Kidney epithelial cell (primary cell): ENCODE results near the gene NRP2. TPM values are rescaled to one million over a fixed set of nuclear protein-coding genes. Genes with fewer than 3 reads are reported as not detected.

Source experiments
- DNase-seq: peaks from one replicate; pipeline ENCODE4 v3.0.0-alpha.2; 2010; ENCODE audit warnings: low read depth
- H3K27me3 ChIP-seq: 2 replicates; pipeline ENCODE4 v1.6.0; 2011; ENCODE audit warnings: low read length; ENCODE audit not compliant: control insufficient read depth, insufficient read depth
- H3K36me3 ChIP-seq: 2 replicates; pipeline ENCODE4 v1.5.1; 2011; ENCODE audit warnings: low read length; ENCODE audit not compliant: control insufficient read depth, insufficient read depth
- H3K4me3 ChIP-seq: 2 replicates; pipeline ENCODE4 v1.5.1; 2011; ENCODE audit warnings: low read depth, mild to moderate bottlenecking, control low read depth, low read length
- CTCF ChIP-seq: IDR thresholded peaks from 2 replicates; pipeline ENCODE4 v1.5.1; 2011; ENCODE audit warnings: mild to moderate bottlenecking, moderate library complexity, low read length, control low read depth, inconsistent platforms; ENCODE audit not compliant: insufficient read depth, poor library complexity, severe bottlenecking
- total RNA-seq: library from RNA; depleted of rRNA; stranded (reverse); fragments of >200 nt; gene quantifications from 2 replicates; pipeline ENCODE4 v1.2.3, GENCODE V29; 2015

NRP2 gene
- total RNA-seq, 1 donor from 2014 or later, result 78.6 TPM

GRCh38 chr2:205656941-205657340, 25.4 kb upstream of the NRP2 start:
- Histone ChIP-seq H3K4me3 (no peak overlapping the region), H3K36me3 (no peaks in the 10 kb centered on the region), H3K27me3 (no peaks in the 10 kb centered on the region)
- DNase-seq, result no peak
- no peak for TF ChIP-seq CTCF

- H3K36me3 ChIP-seq, result no peaks in the 10 kb centered on the region
- DNase-seq, result no peak
- no peak for TF ChIP-seq CTCF
- H3K27me3 ChIP-seq, result no peaks in the 10 kb centered on the region
- no peak overlapping the region for H3K4me3 ChIP-seq
Measured at GRCh38 chr2:205657579-205657978, 24.7 kb upstream of the NRP2 start.

GRCh38 chr2:205658068-205658467, 24.2 kb upstream of the NRP2 start:
- Histone ChIP-seq H3K27me3 (no peaks in the 10 kb centered on the region), H3K36me3 (no peaks in the 10 kb centered on the region), H3K4me3 (no peak overlapping the region)
- DNase-seq, result no peak
- TF ChIP-seq CTCF, result no peak

GRCh38 chr2:205658572-205658971, 23.7 kb upstream of the NRP2 start:
- no peak for DNase-seq

GRCh38 chr2:205659922-205660321, 22.4 kb upstream of the NRP2 start:
- H3K27me3 ChIP-seq, result no peaks in the 10 kb centered on the region
- no peak for TF ChIP-seq CTCF
- H3K4me3 ChIP-seq, result no peak overlapping the region
- DNase-seq, result no peak
- no peaks in the 10 kb centered on the region for H3K36me3 ChIP-seq

More at GRCh38 chr2:205658572-205658971, 23.7 kb upstream of the NRP2 start:
- Histone ChIP-seq H3K27me3 (no peaks in the 10 kb centered on the region), H3K4me3 (no peak overlapping the region), H3K36me3 (no peaks in the 10 kb centered on the region)
- TF ChIP-seq CTCF, result no peak

GRCh38 chr2:205660521-205661124, 21.7 kb upstream of the NRP2 start:
- TF ChIP-seq CTCF, result no peak
- Histone ChIP-seq H3K4me3 (no peak overlapping the region), H3K36me3 (no peaks in the 10 kb centered on the region), H3K27me3 (no peaks in the 10 kb centered on the region)
- no peak for DNase-seq
